Neuronal stem cell (in vitro differentiated cells): ENCODE data around the gene MYO1E.
"Not testable (repeated sequence)": the region's sequence is repeated elsewhere in the genome, so short reads cannot be mapped to it uniquely, and the experiment has no call there.

Source experiments
- DNase-seq: peaks from one replicate; pipeline ENCODE4 v3.0.0-alpha.2; 2013; ENCODE audit warnings: low spot score
- H2AFZ ChIP-seq: one replicate; pipeline ENCODE4 v1.6.1; 2013; ENCODE audit warnings: mild to moderate bottlenecking, low read length, inconsistent platforms
- H2AK5ac ChIP-seq: 2 replicates; pipeline ENCODE4 v1.6.1; 2013; ENCODE audit warnings: low read depth, mild to moderate bottlenecking, inconsistent platforms, low read length, moderate library complexity, mixed read lengths
- H2BK120ac ChIP-seq: 2 replicates; pipeline ENCODE4 v1.6.1; 2013; ENCODE audit warnings: low read depth, mild to moderate bottlenecking, inconsistent platforms, low read length, moderate library complexity, mixed read lengths
- H2BK12ac ChIP-seq: one replicate; pipeline ENCODE4 v1.6.1; 2013; ENCODE audit warnings: low read length, inconsistent platforms
- H2BK15ac ChIP-seq: 2 replicates; pipeline ENCODE4 v1.6.1; 2013; ENCODE audit warnings: mild to moderate bottlenecking, low read length, inconsistent platforms, mixed read lengths
- H2BK5ac ChIP-seq: one replicate; pipeline ENCODE4 v1.6.1; 2013; ENCODE audit warnings: inconsistent platforms, mild to moderate bottlenecking, low read length, moderate library complexity
- H3K14ac ChIP-seq: one replicate; pipeline ENCODE4 v1.6.1; 2013; ENCODE audit warnings: low read length, inconsistent platforms
- H3K18ac ChIP-seq: 2 replicates; pipeline ENCODE4 v1.6.1; 2013; ENCODE audit warnings: low read length, inconsistent platforms
- H3K23ac ChIP-seq: 2 replicates; pipeline ENCODE4 v1.6.1; 2013; ENCODE audit warnings: low read depth, mild to moderate bottlenecking, mixed read lengths, low read length, inconsistent platforms; ENCODE audit not compliant: poor library complexity
- H3K27ac ChIP-seq: replicated peaks from 3 replicates; pipeline ENCODE4 v1.5.1; 2013; ENCODE audit warnings: low read length, inconsistent platforms
- H3K27me3 ChIP-seq, 3 experiments: 2 replicates each; pipeline ENCODE4 v1.6.1; 2013; ENCODE audit warnings: low read length in 3 of 3, mild to moderate bottlenecking in 2 of 3, inconsistent platforms in 1 of 3, low read depth in 1 of 3, mixed read lengths in 1 of 3, moderate library complexity in 1 of 3; ENCODE audit not compliant: control insufficient read depth in 3 of 3, insufficient read depth in 3 of 3
- H3K36me3 ChIP-seq, 2 donors: replicated peaks in 1 of 2; 2 replicates each; pipeline ENCODE4 v1.6.1; 2013; ENCODE audit warnings: low read length in 2 of 2; ENCODE audit not compliant: control insufficient read depth in 2 of 2, insufficient read depth in 2 of 2
- H3K4ac ChIP-seq: 2 replicates; pipeline ENCODE4 v1.6.1; 2013; ENCODE audit warnings: inconsistent platforms, mild to moderate bottlenecking, low read length, moderate library complexity
- H3K4me1 ChIP-seq, 2 donors: 1 replicate in 1 of 2; 2 replicates in 1 of 2; pipeline ENCODE4 v1.6.1; 2013; ENCODE audit warnings: low read length in 2 of 2, low read depth in 1 of 2; ENCODE audit not compliant: control insufficient read depth in 2 of 2, insufficient read depth in 1 of 2
- H3K4me2 ChIP-seq: one replicate; pipeline ENCODE4 v1.6.1; 2013; ENCODE audit warnings: mild to moderate bottlenecking, low read length, inconsistent platforms; ENCODE audit not compliant: insufficient read depth, poor library complexity, severe bottlenecking
- H3K4me3 ChIP-seq, 2 donors: 2 replicates each; pipeline ENCODE4 v1.5.1; 2013; ENCODE audit warnings: low read length in 2 of 2, mild to moderate bottlenecking in 2 of 2, inconsistent platforms in 1 of 2, moderate library complexity in 1 of 2
- H3K79me1 ChIP-seq: one replicate; pipeline ENCODE4 v1.6.1; 2013; ENCODE audit warnings: low read depth, mild to moderate bottlenecking, inconsistent platforms, low read length, moderate library complexity
- H3K9ac ChIP-seq: one replicate; pipeline ENCODE4 v1.6.1; 2013; ENCODE audit warnings: mild to moderate bottlenecking, low read depth, low read length, inconsistent platforms; ENCODE audit not compliant: poor library complexity
- H3K9me3 ChIP-seq, 2 donors: replicated peaks in 1 of 2; 2 replicates each; pipeline versions ENCODE3 to v1.6.1; 2013; ENCODE audit warnings: low read length in 2 of 2, mild to moderate bottlenecking in 2 of 2, inconsistent platforms in 1 of 2, low read depth in 1 of 2, mixed read lengths in 1 of 2, moderate library complexity in 1 of 2; ENCODE audit not compliant: control insufficient read depth in 2 of 2, insufficient read depth in 1 of 2
- H4K8ac ChIP-seq: one replicate; pipeline ENCODE4 v1.6.1; 2013; ENCODE audit warnings: low read depth, mild to moderate bottlenecking, inconsistent platforms, low read length, moderate library complexity
- H4K91ac ChIP-seq: one replicate; pipeline ENCODE4 v1.6.1; 2013; ENCODE audit warnings: low read length, low read depth, mild to moderate bottlenecking, inconsistent platforms; ENCODE audit not compliant: poor library complexity
- WGBS, 2 donors: extraction: QIAGEN DNeasy Blood & Tissue Kit; methylation state at CpG; one replicate each; pipeline ENCODE4 v1.1.7; 2013; ENCODE audit warnings: missing lambda C conversion rate in 2 of 2, mixed read lengths in 1 of 2; ENCODE audit not compliant: insufficient read length in 2 of 2, insufficient replicate concordance in 1 of 2; ENCODE audit errors: extremely low coverage in 2 of 2; 5-methylcytosine and 5-hydroxymethylcytosine counted together

MYO1E gene

GRCh38 chr15:59125683-59126082 lies 247.0 kb downstream of the MYO1E start:
- not testable (repeated sequence) for H4K91ac ChIP-seq, H2BK12ac ChIP-seq, H3K14ac ChIP-seq, H2BK120ac ChIP-seq, H2AK5ac ChIP-seq, H4K8ac ChIP-seq, H3K23ac ChIP-seq, H2BK15ac ChIP-seq, H3K79me1 ChIP-seq, H3K4ac ChIP-seq, H3K27ac ChIP-seq, H3K9ac ChIP-seq, DNase-seq, H3K4me3 ChIP-seq, H3K27me3 ChIP-seq, H3K18ac ChIP-seq, H2BK5ac ChIP-seq, H2AFZ ChIP-seq, H3K4me1 ChIP-seq, H3K4me2 ChIP-seq
- Histone ChIP-seq H3K36me3 (peaks cover 31 to 92% of the 10 kb centered on the region in 2 donors), H3K9me3 (peaks cover 0 to 32% of the 10 kb centered on the region in 2 donors)
- no CpG with 5 or more reads among the region's 4 CpGs for WGBS, 2 donors

GRCh38 chr15:59124261-59124660 lies 248.4 kb downstream of the MYO1E start:
- H2BK12ac ChIP-seq: no peak overlapping the region
- no peak overlapping the region for H3K4me3 ChIP-seq
- H2BK15ac ChIP-seq: no peak overlapping the region
- H3K4me1 ChIP-seq: no peaks in the 10 kb centered on the region
- no peak overlapping the region for H3K4ac ChIP-seq
- H3K14ac ChIP-seq: no peak overlapping the region
- H3K27me3 ChIP-seq: no peaks in the 10 kb centered on the region
- no CpG with 5 or more reads among the region's 2 CpGs for WGBS, 2 donors
- H3K27ac ChIP-seq: no peak overlapping the region
- no peak for DNase-seq
- no peak overlapping the region for H3K4me2 ChIP-seq
- H3K18ac ChIP-seq: no peak overlapping the region
- H4K91ac ChIP-seq: no peak overlapping the region
- H2BK5ac ChIP-seq: no peak overlapping the region
- H3K23ac ChIP-seq: no peak overlapping the region
- peaks cover 0 to 19% of the 10 kb centered on the region in 2 donors for H3K9me3 ChIP-seq
- H3K79me1 ChIP-seq: no peaks in the 10 kb centered on the region
- no peak overlapping the region for H2BK120ac ChIP-seq
- H3K9ac ChIP-seq: no peak overlapping the region
- peaks cover 36 to 92% of the 10 kb centered on the region in 2 donors for H3K36me3 ChIP-seq
- H2AFZ ChIP-seq: no peak overlapping the region
- H4K8ac ChIP-seq: no peak overlapping the region
- no peak overlapping the region for H2AK5ac ChIP-seq

- Histone ChIP-seq H3K23ac (no peak overlapping the region), H3K4me3 (no peak overlapping the region), H2AFZ (no peak overlapping the region), H2BK120ac (no peak overlapping the region), H3K9me3 (peaks cover 0 to 8% of the 10 kb centered on the region in 2 donors), H3K4me1 (no peaks in the 10 kb centered on the region), H3K36me3 (peaks cover 61 to 96% of the 10 kb centered on the region in 2 donors), H3K9ac (no peak overlapping the region), H3K27me3 (no peaks in the 10 kb centered on the region), H4K8ac (no peak overlapping the region), H3K27ac (no peak overlapping the region), H4K91ac (no peak overlapping the region), H2BK15ac (no peak overlapping the region), H3K79me1 (no peaks in the 10 kb centered on the region), H3K4me2 (no peak overlapping the region), H3K14ac (no peak overlapping the region), H3K18ac (no peak overlapping the region), H2AK5ac (no peak overlapping the region), H2BK5ac (no peak overlapping the region), H2BK12ac (no peak overlapping the region), H3K4ac (no peak overlapping the region)
- WGBS, 2 donors: no CpG with 5 or more reads among the region's 5 CpGs
- DNase-seq: no peak
Measured at GRCh38 chr15:59120937-59121336, 251.7 kb downstream of the MYO1E start.

GRCh38 chr15:59119625-59120024 lies 253.0 kb downstream of the MYO1E start:
- Histone ChIP-seq H3K23ac (no peak overlapping the region), H2BK12ac (no peak overlapping the region), H4K91ac (no peak overlapping the region), H3K4me3 (no peak overlapping the region), H3K4me2 (no peak overlapping the region), H3K27ac (no peak overlapping the region), H3K14ac (no peak overlapping the region), H2BK15ac (no peak overlapping the region), H3K4ac (no peak overlapping the region), H3K4me1 (no peaks in the 10 kb centered on the region), H2BK120ac (no peak overlapping the region), H3K18ac (no peak overlapping the region), H3K79me1 (no peaks in the 10 kb centered on the region), H2AK5ac (no peak overlapping the region), H4K8ac (no peak overlapping the region), H3K36me3 (peaks cover 62 to 96% of the 10 kb centered on the region in 2 donors), H3K9me3 (no peaks in the 10 kb centered on the region), H2AFZ (no peak overlapping the region), H2BK5ac (no peak overlapping the region), H3K9ac (no peak overlapping the region), H3K27me3 (no peaks in the 10 kb centered on the region)
- no CpG with 5 or more reads among the region's 5 CpGs for WGBS, 2 donors
- no peak for DNase-seq
